ENCODE measurements around the gene LILRB2.
A peak's percentile ranks its signal among the peaks of the same experiment; 100 is the strongest.
"Not testable (repeated sequence)": the region's sequence is repeated elsewhere in the genome, so short reads cannot be mapped to it uniquely, and the experiment has no call there.

The LILRB2 gene

GRCh38 chr19:54271587-54271986 lies 9.3 kb downstream of the LILRB2 start:
- not testable (repeated sequence) for DNase-seq (ENCODE audit: low read depth)

GRCh38 chr19:54271106-54271505 lies 9.8 kb downstream of the LILRB2 start:
- no peak for DNase-seq (ENCODE audit: low read depth)

- DNase-seq (ENCODE audit: low read depth) = no peak
These were observed 12.0 kb downstream of the LILRB2 start for GRCh38 chr19:54268936-54269335.

- DNase-seq (ENCODE audit: low read depth) = peak; percentile 65
These were observed 14.8 kb downstream of the LILRB2 start for GRCh38 chr19:54266133-54266532.

- DNase-seq (ENCODE audit: low read depth) = no peak
These were observed 18.4 kb downstream of the LILRB2 start for GRCh38 chr19:54262470-54262869.

- no peak for DNase-seq (ENCODE audit: low read depth)
These were observed 18.8 kb downstream of the LILRB2 start for GRCh38 chr19:54262066-54262465.

- no peak for DNase-seq (ENCODE audit: low read depth)
These were observed 23.8 kb downstream of the LILRB2 start, which contains the start of gene LILRB5 for GRCh38 chr19:54257116-54257480. Gene LILRB5 (minus strand): TSS chr19:54257273. CDS start chr19:54257193, 80 bp downstream.

GRCh38 chr19:54256250-54257115 lies 24.4 kb downstream of the LILRB2 start:
- no peak for DNase-seq (ENCODE audit: low read depth)

GRCh38 chr19:54255105-54255775 lies 25.7 kb downstream of the LILRB2 start:
- no peak for DNase-seq (ENCODE audit: low read depth)

- DNase-seq (ENCODE audit: low read depth) = no peak
These were observed 26.6 kb downstream of the LILRB2 start for GRCh38 chr19:54254195-54254906.

- no peak for DNase-seq (ENCODE audit: low read depth)
These were observed 27.3 kb downstream of the LILRB2 start for GRCh38 chr19:54253331-54254194.

- DNase-seq (ENCODE audit: low read depth) = no peak
These were observed 28.1 kb downstream of the LILRB2 start for GRCh38 chr19:54252845-54253244.

- no peak for DNase-seq (ENCODE audit: low read depth)
These were observed 28.7 kb downstream of the LILRB2 start for GRCh38 chr19:54252243-54252642.

- DNase-seq (ENCODE audit: low read depth) = peak; percentile 43
These were observed 32.8 kb downstream of the LILRB2 start for GRCh38 chr19:54248016-54248601.

GRCh38 chr19:54247106-54247930 lies 33.6 kb downstream of the LILRB2 start:
- no peak for DNase-seq (ENCODE audit: low read depth)

GRCh38 chr19:54245936-54246335 lies 35.0 kb downstream of the LILRB2 start:
- no peak for DNase-seq (ENCODE audit: low read depth)

- DNase-seq (ENCODE audit: low read depth) = not testable (repeated sequence)
These were observed 37.1 kb downstream of the LILRB2 start for GRCh38 chr19:54243809-54244208.

- not testable (repeated sequence) for DNase-seq (ENCODE audit: low read depth)
These were observed 38.3 kb downstream of the LILRB2 start, which contains the start of gene LILRA6 for GRCh38 chr19:54242646-54243045. Gene LILRA6 (minus strand): TSS chr19:54242790.

GRCh38 chr19:54242234-54242633 lies 38.7 kb downstream of the LILRB2 start:
- DNase-seq (ENCODE audit: low read depth) = not testable (repeated sequence)
